NCI-H1417 (cell line): ENCODE measurements around the gene ARHGEF11.
"Not testable (repeated sequence)": the region's sequence is repeated elsewhere in the genome, so short reads cannot be mapped to it uniquely, and the experiment has no call there.

Experiments
- DNase-seq, 3 experiments: peaks; one replicate each; lab custom pipeline; 2025; lab: John Stamatoyannopoulos, UW

The ARHGEF11 gene

GRCh38 chr1:156929596-156930238 is 115.8 kb downstream of the ARHGEF11 start:
- DNase-seq = no peak

GRCh38 chr1:156928043-156928602 is 117.4 kb downstream of the ARHGEF11 start:
- no peak for DNase-seq

DNA sequence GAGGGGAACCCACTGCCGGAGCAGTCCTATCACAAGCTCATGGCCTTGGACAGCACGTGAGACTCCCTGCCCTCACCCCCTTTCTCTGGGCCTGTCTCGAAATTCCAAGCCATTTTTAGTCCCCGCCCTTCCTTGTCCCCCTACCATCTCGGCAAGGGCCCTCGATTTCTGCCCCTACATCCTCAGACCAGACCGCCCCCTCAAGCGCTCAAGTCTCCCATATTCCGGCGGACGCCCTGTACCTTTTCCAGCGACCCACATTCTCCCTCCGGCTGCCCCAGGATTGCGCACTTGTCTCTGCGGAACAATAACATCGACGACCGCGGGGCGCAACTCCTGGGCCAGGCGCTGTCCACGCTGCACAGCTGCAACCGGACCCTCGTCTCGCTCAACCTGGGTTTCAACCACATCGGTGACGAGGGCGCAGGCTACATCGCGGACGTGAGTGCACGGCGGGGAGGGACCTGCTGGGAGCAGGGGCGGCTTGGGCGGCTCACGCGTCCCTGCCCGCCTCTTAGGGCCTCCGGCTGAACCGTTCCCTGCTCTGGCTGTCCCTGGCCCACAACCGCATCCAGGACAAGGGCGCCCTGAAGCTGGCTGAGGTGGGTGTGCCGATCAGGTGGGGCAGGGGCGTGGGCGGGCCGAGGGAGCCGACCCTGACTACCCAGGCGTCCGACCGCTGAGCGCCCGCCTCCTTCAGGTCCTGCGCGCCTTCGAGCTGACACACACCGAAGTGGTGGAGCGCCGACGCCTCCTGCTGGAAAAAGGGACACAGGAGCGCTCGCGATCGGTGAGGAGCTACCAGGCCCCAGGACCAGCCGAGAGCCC is 118.1 kb downstream of the ARHGEF11 start:
- DNase-seq = peak; percentile 77 to 92 (median 88)

GRCh38 chr1:156926695-156927094 is 118.8 kb downstream of the ARHGEF11 start:
- DNase-seq = not testable (repeated sequence)

DNA sequence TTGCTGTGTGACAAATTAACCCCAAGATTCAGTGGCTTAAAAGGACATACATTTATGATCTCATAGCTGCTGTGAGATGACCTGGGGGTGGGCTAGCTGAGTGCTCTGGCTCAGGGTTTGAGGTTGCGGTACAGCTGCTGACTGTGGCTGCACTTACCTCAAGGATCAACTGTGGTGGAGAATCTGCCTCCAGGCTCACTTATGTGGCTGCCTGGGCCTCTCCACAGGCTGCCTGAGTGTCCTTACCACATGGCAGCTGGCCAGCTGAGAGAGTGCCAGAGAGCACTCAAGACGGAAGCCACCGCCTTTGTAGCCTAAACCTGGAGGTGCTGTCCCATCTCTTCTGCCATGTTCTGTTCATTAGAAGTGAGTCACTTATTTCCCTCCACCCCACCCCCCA is 119.4 kb downstream of the ARHGEF11 start:
- DNase-seq = peak; percentile 33 to 99 (median 75)

GRCh38 chr1:156925154-156926010 is 120.2 kb downstream of the ARHGEF11 start:
- no peak for DNase-seq

- DNase-seq = no peak
Measured at GRCh38 chr1:156924478-156925153, 120.9 kb downstream of the ARHGEF11 start.

DNA sequence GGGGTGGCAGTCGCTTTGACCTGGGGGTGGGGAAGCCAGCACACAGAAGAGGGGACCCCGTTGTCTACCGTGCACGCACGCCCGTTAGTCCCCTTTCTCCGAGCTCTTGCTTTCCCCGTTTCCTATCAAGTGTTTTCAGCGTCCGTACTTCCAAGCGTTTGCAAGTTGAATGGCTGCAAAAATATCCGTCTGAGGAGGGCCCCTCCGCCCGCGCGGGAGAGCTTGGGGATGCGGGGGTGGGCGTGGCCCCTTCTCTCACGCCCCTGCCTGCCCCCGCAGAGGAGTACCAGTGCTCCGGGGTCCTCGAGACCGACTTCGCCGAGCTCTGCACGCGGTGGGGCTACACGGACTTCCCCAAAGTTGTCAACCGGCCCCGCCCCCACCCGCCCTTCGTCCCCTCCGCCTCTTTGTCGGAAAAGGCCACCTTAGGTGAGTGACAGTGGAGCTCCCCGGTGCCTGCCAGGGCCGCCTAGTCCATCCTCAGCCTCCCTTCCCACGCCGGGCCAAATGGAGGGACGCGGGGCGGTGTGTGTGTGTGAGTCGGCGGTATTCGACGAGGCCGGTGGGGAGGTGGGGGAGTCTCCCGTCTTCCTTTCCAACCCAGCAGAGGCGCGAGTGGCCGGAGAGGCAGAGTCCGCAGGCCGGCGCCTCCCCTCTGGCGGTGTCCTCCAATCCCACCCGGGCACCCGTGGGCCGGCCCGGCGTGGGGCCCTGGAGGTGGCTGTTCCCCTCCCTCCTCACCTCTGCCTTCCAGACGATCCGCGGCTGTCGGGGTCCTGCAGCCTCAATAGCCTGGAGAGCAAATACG is 121.7 kb downstream of the ARHGEF11 start:
- DNase-seq = peak in 2 of 3 experiments; percentile 30 to 53

GRCh38 chr1:156922986-156923669 is 122.4 kb downstream of the ARHGEF11 start:
- peak; percentile 45 to 82 (median 65) for DNase-seq

GRCh38 chr1:156921053-156921529 is 124.5 kb downstream of the ARHGEF11 start:
- no peak for DNase-seq

- no peak for DNase-seq
Measured at GRCh38 chr1:156920233-156921052, 125.1 kb downstream of the ARHGEF11 start, which contains the start of gene LRRC71. LRRC71 (plus strand) TSS chr1:156920632; CDS start chr1:156920804, 172 bp downstream.

- DNase-seq = peak in 1 of 3 experiments; percentile 71
Measured at GRCh38 chr1:156914440-156914856, 131.1 kb downstream of the ARHGEF11 start.

DNA sequence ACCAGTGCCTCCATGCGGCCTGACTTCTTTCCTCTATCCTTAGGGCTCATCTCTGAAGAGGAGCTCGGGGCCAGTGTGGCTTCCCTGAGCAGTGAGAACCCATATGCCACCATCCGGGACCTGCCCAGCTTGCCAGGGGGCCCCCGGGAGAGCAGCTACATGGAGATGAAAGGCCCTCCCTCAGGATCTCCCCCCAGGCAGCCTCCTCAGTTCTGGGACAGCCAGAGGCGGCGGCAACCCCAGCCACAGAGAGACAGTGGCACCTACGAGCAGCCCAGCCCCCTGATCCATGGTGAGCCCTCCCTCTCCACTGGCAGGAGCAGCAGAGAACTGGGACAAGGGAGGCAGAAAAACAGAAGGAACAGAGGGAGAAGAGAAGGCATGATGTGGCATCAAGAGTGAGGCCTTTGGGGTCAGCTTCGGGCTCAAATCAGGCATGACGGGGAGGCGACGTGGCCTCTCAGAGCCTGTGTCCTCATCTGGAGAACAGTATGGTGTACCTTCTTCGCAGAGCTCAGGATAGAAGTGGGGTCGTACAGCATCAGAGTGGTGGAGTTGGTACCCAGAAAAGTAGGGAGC is 131.6 kb downstream of the ARHGEF11 start:
- no peak for DNase-seq

GRCh38 chr1:156912861-156913808 is 132.4 kb downstream of the ARHGEF11 start:
- DNase-seq = no peak

DNA sequence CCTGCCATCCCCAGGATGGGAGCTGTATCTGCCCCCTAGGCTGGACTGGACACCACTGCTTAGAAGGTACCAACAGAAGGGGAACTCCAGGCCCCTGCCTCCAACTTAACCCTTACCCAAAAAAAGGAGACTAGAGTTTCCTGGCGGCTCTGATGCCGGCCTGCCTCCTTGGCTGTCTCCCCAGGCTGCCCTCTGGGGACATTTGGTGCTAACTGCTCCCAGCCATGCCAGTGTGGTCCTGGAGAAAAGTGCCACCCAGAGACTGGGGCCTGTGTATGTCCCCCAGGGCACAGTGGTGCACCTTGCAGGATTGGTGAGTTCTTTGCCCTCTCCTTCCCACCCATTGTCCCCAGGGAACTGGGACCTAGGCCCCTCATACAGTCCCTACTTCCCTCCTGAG is 133.2 kb downstream of the ARHGEF11 start:
- DNase-seq = no peak

- DNase-seq = peak in 1 of 3 experiments; percentile 77
Measured at GRCh38 chr1:156911577-156912298, 133.8 kb downstream of the ARHGEF11 start.
